H1 (cell line): Measurements from ENCODE around the gene LDB1. TPM values are rescaled to one million over a fixed set of nuclear protein-coding genes. Genes with fewer than 3 reads are reported as not detected.

Experiments used
- CTCF ChIA-PET: fragments of 300-600 bp; sonication (Branson Sonifier 250); formaldehyde crosslinking; loops from one replicate; lab custom pipeline; 2021; ENCODE audit not compliant: partially characterized antibody; lab: Charles Lee
- POLR2A ChIA-PET: fragments of 300-600 bp; sonication (Branson Sonifier 250); formaldehyde crosslinking; loops from one replicate; lab custom pipeline; 2021; ENCODE audit warnings: inconsistent platforms; ENCODE audit not compliant: partially characterized antibody; lab: Charles Lee
- DNase-seq, 2 experiments: peaks; one replicate each; pipeline versions ENCODE4 v3.0.0 to v3.0.0-alpha.2; 2010 to 2022; ENCODE audit warnings: low spot score in 2 of 2, low read depth in 1 of 2, mixed read lengths in 1 of 2
- FAIRE-seq: peaks from 2 replicates; lab custom pipeline; 2011; peaks lifted over from hg19 to GRCh38; lab: Jason Lieb, UNC
- H2AFZ ChIP-seq: 2 replicates; pipeline ENCODE4 v1.8.1; 2012; ENCODE audit warnings: low read length, inconsistent platforms
- H2AK5ac ChIP-seq: 2 replicates; pipeline ENCODE4 v1.6.1; 2013; ENCODE audit warnings: low read depth, low read length
- H2BK120ac ChIP-seq: replicated peaks from 2 replicates; pipeline ENCODE3; 2013; ENCODE audit warnings: low read depth, low read length, inconsistent platforms
- H2BK12ac ChIP-seq: 2 replicates; pipeline ENCODE4 v1.6.1; 2013; ENCODE audit warnings: low read depth, low read length
- H2BK15ac ChIP-seq: 2 replicates; pipeline ENCODE4 v1.6.1; 2013; ENCODE audit warnings: low read length
- H2BK20ac ChIP-seq: 2 replicates; pipeline ENCODE4 v1.6.1; 2013; ENCODE audit warnings: low read length
- H2BK5ac ChIP-seq: 2 replicates; pipeline ENCODE4 v1.6.1; 2013; ENCODE audit warnings: low read depth, low read length
- H3K14ac ChIP-seq: 2 replicates; pipeline ENCODE4 v1.6.1; 2013; ENCODE audit warnings: inconsistent platforms; ENCODE audit not compliant: insufficient read length
- H3K18ac ChIP-seq: 2 replicates; pipeline ENCODE4 v1.6.1; 2013; ENCODE audit warnings: low read length; ENCODE audit errors: extremely low read depth
- H3K23ac ChIP-seq: 2 replicates; pipeline ENCODE4 v1.6.1; 2013; ENCODE audit warnings: inconsistent platforms; ENCODE audit not compliant: insufficient read length
- H3K23me2 ChIP-seq: 2 replicates; pipeline ENCODE4 v1.6.1; 2013; ENCODE audit warnings: low read depth, low read length
- H3K27ac ChIP-seq: 2 replicates; pipeline ENCODE4 v1.6.1; 2011; ENCODE audit warnings: low read depth, low read length, inconsistent platforms
- H3K27me3 ChIP-seq, 4 experiments: replicated peaks in 1 of 4; 1 replicate in 1 of 4; 2 replicates in 3 of 4; pipeline versions ENCODE4 v1.6.1 to v1.8.1; 2011 to 2013; ENCODE audit warnings: low read length in 3 of 4, mild to moderate bottlenecking in 3 of 4, inconsistent platforms in 2 of 4, mixed read lengths in 2 of 4, moderate library complexity in 1 of 4; ENCODE audit not compliant: control insufficient read depth in 3 of 4, insufficient read depth in 3 of 4; ENCODE audit errors: extremely low read depth in 1 of 4
- H3K36me3 ChIP-seq, 4 experiments: 2 replicates each; pipeline versions ENCODE4 v1.6.1 to v1.8.1; 2011 to 2013; ENCODE audit warnings: mild to moderate bottlenecking in 4 of 4, low read length in 3 of 4, moderate library complexity in 2 of 4, control low read depth in 1 of 4, inconsistent platforms in 1 of 4; ENCODE audit not compliant: insufficient read depth in 4 of 4, control insufficient read depth in 2 of 4
- H3K4ac ChIP-seq: replicated peaks from 2 replicates; pipeline ENCODE3; 2013; ENCODE audit warnings: low read length, low read depth, mixed read lengths, inconsistent platforms; ENCODE audit not compliant: insufficient read length
- H3K4me1 ChIP-seq, 4 experiments: replicated peaks in 1 of 4; 1 replicate in 1 of 4; 2 replicates in 3 of 4; pipeline versions ENCODE4 v1.6.1 to v1.8.1; 2011 to 2013; ENCODE audit warnings: low read length in 3 of 4, inconsistent platforms in 2 of 4, mixed read lengths in 1 of 4; ENCODE audit not compliant: insufficient read depth in 4 of 4, control insufficient read depth in 3 of 4
- H3K4me2 ChIP-seq, 2 experiments: 2 replicates each; pipeline versions ENCODE4 v1.6.1 to v1.8.1; 2011 to 2013; ENCODE audit warnings: low read depth in 2 of 2, low read length in 2 of 2, control low read depth in 1 of 2, inconsistent platforms in 1 of 2, mild to moderate bottlenecking in 1 of 2; ENCODE audit not compliant: insufficient read depth in 1 of 2
- H3K4me3 ChIP-seq, 4 experiments: fragments of 200-600, 300-600 bp in 1 of 4; sonication (generic), shearing (Covaris generic), sonication (Bioruptor Twin) in 1 of 4; 2 replicates each; pipeline versions ENCODE4 v1.5.1 to v1.8.1; 2011 to 2016; ENCODE audit warnings: low read length in 4 of 4, low read depth in 3 of 4, control low read depth in 2 of 4, inconsistent platforms in 2 of 4, mild to moderate bottlenecking in 2 of 4, mixed read lengths in 1 of 4, moderate library complexity in 1 of 4; ENCODE audit not compliant: insufficient read depth in 2 of 4; ENCODE audit errors: extremely low read depth in 1 of 4
- H3K56ac ChIP-seq: replicated peaks from 2 replicates; pipeline ENCODE3; 2013; ENCODE audit warnings: low read depth, mild to moderate bottlenecking, mixed read lengths, low read length, inconsistent platforms; ENCODE audit not compliant: insufficient read length
- H3K79me1 ChIP-seq: 2 replicates; pipeline ENCODE4 v1.6.1; 2013; ENCODE audit warnings: low read depth, low read length, control low read depth
- H3K79me2 ChIP-seq, 2 experiments: 2 replicates each; pipeline versions ENCODE4 v1.6.1 to v1.8.1; 2012 to 2013; ENCODE audit warnings: low read length in 2 of 2, mild to moderate bottlenecking in 2 of 2, inconsistent platforms in 1 of 2; ENCODE audit not compliant: insufficient read depth in 2 of 2, control insufficient read depth in 1 of 2
- H3K9ac ChIP-seq, 4 experiments: replicated peaks in 1 of 4; 1 replicate in 1 of 4; 2 replicates in 3 of 4; pipeline versions ENCODE4 v1.6.1 to v1.8.1; 2011 to 2013; ENCODE audit warnings: low read depth in 3 of 4, low read length in 3 of 4, control low read depth in 2 of 4, mild to moderate bottlenecking in 2 of 4, moderate library complexity in 2 of 4, inconsistent platforms in 1 of 4; ENCODE audit errors: extremely low read depth in 1 of 4
- H3K9me3 ChIP-seq, 2 experiments: 2 replicates each; pipeline versions ENCODE4 v1.6.1 to v1.8.1; 2012 to 2013; ENCODE audit warnings: mild to moderate bottlenecking in 2 of 2, moderate library complexity in 2 of 2, control low read depth in 1 of 2, inconsistent platforms in 1 of 2, low read depth in 1 of 2, low read length in 1 of 2, mixed read lengths in 1 of 2; ENCODE audit not compliant: insufficient read depth in 2 of 2
- H4K20me1 ChIP-seq, 2 experiments: replicated peaks in 1 of 2; 2 replicates each; pipeline versions ENCODE3 to v1.8.1; 2011 to 2013; ENCODE audit warnings: inconsistent platforms in 2 of 2, low read length in 2 of 2, mild to moderate bottlenecking in 1 of 2; ENCODE audit not compliant: insufficient read depth in 2 of 2, control insufficient read depth in 1 of 2
- H4K5ac ChIP-seq: 2 replicates; pipeline ENCODE4 v1.6.1; 2013; ENCODE audit warnings: low read length, low read depth, mixed read lengths, inconsistent platforms; ENCODE audit not compliant: insufficient read length
- H4K8ac ChIP-seq: 2 replicates; pipeline ENCODE4 v1.8.0; 2013; ENCODE audit warnings: mild to moderate bottlenecking, moderate library complexity, low read length, inconsistent platforms; ENCODE audit not compliant: insufficient read depth; ENCODE audit errors: extremely low read depth
- H4K91ac ChIP-seq: replicated peaks from 2 replicates; pipeline ENCODE3; 2013; ENCODE audit warnings: low read length, mixed read lengths, inconsistent platforms; ENCODE audit not compliant: insufficient read length
- CBX8 ChIP-seq: fragments of 300-800, 300-1000 bp; sonication (generic); IDR thresholded peaks from 2 replicates; pipeline ENCODE4 v1.7.1; 2016; ENCODE audit warnings: low read depth, low read length, borderline replicate concordance
- HDAC6 ChIP-seq: IDR thresholded peaks from one replicate; pipeline ENCODE4 v1.7.1; 2012; ENCODE audit warnings: low read depth, mild to moderate bottlenecking, inconsistent platforms, low read length, moderate library complexity
- SIX5 ChIP-seq: IDR thresholded peaks from 2 replicates; pipeline ENCODE4 v1.6.1; 2011; ENCODE audit warnings: mild to moderate bottlenecking, low read depth, low read length
- SP1 ChIP-seq: IDR thresholded peaks from 2 replicates; pipeline ENCODE4 v1.6.1; 2011; ENCODE audit warnings: low read depth, low read length
- WGBS, 2 experiments: shearing (Covaris generic) in 1 of 2; methylation state at CpG; one replicate each; pipeline versions ENCODE4 v1.1.6 to v1.1.7; 2013 to 2015; ENCODE audit warnings: low lambda C conversion rate in 2 of 2, mixed read lengths in 2 of 2, inconsistent platforms in 1 of 2, low coverage in 1 of 2, missing lambda C conversion rate in 1 of 2; ENCODE audit not compliant: insufficient replicate concordance in 2 of 2, insufficient coverage in 1 of 2, insufficient read length in 1 of 2; ENCODE audit errors: extremely low coverage in 1 of 2, missing lambda C conversion rate in 1 of 2; 5-methylcytosine and 5-hydroxymethylcytosine counted together
- polyA plus RNA-seq, 7 experiments: library from polyadenylated mRNA; depleted of rRNA in 3 of 7; stranded (reverse) in 5 of 7; unstranded in 2 of 7; fragments of >200 nt in 5 of 7; fragments of 200-250 nt in 2 of 7; gene quantifications; 1 replicate in 5 of 7; 2 replicates in 1 of 7; 4 replicates in 1 of 7; pipeline versions ENCODE4 v1.2.1 to v1.2.3, GENCODE V29; 2011 to 2013; ENCODE audit warnings: missing spikeins in 2 of 7, mixed read lengths in 2 of 7
- total RNA-seq: library from RNA; stranded (reverse); fragmentation: NEBNext Ultra II Directional; extraction: Animal tissue kit (Norgen Biotek cat#: 25700); gene quantifications from 2 replicates; pipeline ENCODE4 v1.2.1, GENCODE V29; 2021
- TF ChIP-seq, protein P1 (sequence below): IDR thresholded peaks from 2 replicates; pipeline ENCODE4 v1.6.1; 2012; ENCODE audit warnings: inconsistent platforms

The LDB1 gene
- total and polyA plus RNA-seq, 2 of the 8 experiments (the other 6 are each of a cell fraction or from before 2014, with no cell fraction given), result 88.4 to 138 TPM

DNA sequence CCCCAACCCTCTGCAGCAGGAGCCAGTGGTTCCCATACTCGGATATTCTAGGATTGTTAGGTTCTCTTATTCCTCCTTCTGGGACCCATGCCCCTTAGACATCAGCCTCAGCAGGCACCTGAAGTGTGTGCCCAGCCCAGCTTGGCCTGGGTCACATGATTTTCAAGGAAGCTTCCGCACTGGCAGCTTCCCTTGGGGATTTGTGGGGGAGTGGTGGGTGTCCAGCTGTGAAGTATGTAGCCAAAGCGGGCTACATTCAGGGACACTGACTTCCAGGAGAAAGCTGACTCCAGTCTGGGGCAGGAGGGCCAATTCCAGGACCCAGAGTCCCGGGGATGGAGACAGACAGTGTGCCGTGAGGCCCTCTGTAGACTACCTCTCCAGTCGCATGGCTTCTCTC is 1.3 kb downstream of the LDB1 start:
- H3K4me3 ChIP-seq, result peak overlapping the region; percentile 80 to 93 (median 84)
- H2BK15ac ChIP-seq, result peak overlapping the region; percentile 77; the same call in 1 of the 2 replicates
- no peaks in the 10 kb centered on the region for H3K27me3 ChIP-seq
- H2BK20ac ChIP-seq, result 0 out of 2 replicates have a peak overlapping the region, but pooled peaks have one; percentile 77
- peaks cover 10 to 47% of the 10 kb centered on the region in 2 experiments for H3K79me2 ChIP-seq
- no peak overlapping the region for H3K27ac ChIP-seq
- H3K4me1 ChIP-seq, result peaks cover 22 to 53% (median 33%) of the 10 kb centered on the region in 4 experiments
- ChIA-PET CTCF (interaction anchor here (1.2 to 1.9 kb wide), 7 partner anchors 9 to 281 kb away, joined by 3 to 5 read pairs (median 4); no protein-coding TSS in a partner anchor), POLR2A (interaction anchor here (0.8 to 1.5 kb wide), 18 partner anchors 9 to 527 kb away, joined by 3 to 10 read pairs (median 4); partner anchors contain the start of genes ARMH3, NOLC1 and PPRC1)
- no peak overlapping the region for H2BK120ac ChIP-seq
- no peaks in the 10 kb centered on the region for H3K36me3 ChIP-seq
- H2AK5ac ChIP-seq, result no peak overlapping the region
- no peaks in the 10 kb centered on the region for H3K9me3 ChIP-seq
- no peak overlapping the region for H4K5ac ChIP-seq
- DNase-seq (peak in 1 of 2 experiments; percentile 57), FAIRE-seq (no peak)
- no peak overlapping the region for H3K14ac ChIP-seq
- peak overlapping the region; percentile 65 to 94 for H3K4me2 ChIP-seq
- H2AFZ ChIP-seq, result no peak overlapping the region
- H3K23ac ChIP-seq, result no peak overlapping the region
- no peak overlapping the region for H3K56ac ChIP-seq
- H3K79me1 ChIP-seq, result peaks cover 3% of the 10 kb centered on the region; the same call in 1 of the 2 replicates
- H2BK5ac ChIP-seq, result peak overlapping the region; percentile 98
- H3K9ac ChIP-seq, result peak overlapping the region in 3 of 4 experiments; percentile 10 to 33 (median 22); a peak in 3 of 7 replicates
- TF ChIP-seq HDAC6 (no peak), SIX5 (no peak), SP1 (no peak), CBX8 (no peak)
- TF ChIP-seq, protein P1, sequence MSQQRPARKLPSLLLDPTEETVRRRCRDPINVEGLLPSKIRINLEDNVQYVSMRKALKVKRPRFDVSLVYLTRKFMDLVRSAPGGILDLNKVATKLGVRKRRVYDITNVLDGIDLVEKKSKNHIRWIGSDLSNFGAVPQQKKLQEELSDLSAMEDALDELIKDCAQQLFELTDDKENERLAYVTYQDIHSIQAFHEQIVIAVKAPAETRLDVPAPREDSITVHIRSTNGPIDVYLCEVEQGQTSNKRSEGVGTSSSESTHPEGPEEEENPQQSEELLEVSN, result no peak
- peaks cover 21% of the 10 kb centered on the region for H3K23me2 ChIP-seq
- no peak overlapping the region for H3K18ac ChIP-seq
- peak overlapping the region; percentile 32 for H4K91ac ChIP-seq
- H3K4ac ChIP-seq, result peak overlapping the region; percentile 55
- H2BK12ac ChIP-seq, result peak overlapping the region; percentile 84; the same call in 1 of the 2 replicates
- peak overlapping the region; percentile 9; the same call in 1 of the 2 replicates for H4K8ac ChIP-seq
- peaks cover 3 to 4% of the 10 kb centered on the region in 2 experiments for H4K20me1 ChIP-seq
- 29% methylated on average over 5 of the region's 6 CpGs; no CpG with 5 or more reads in 1 of the 2 experiments for WGBS, 2 experiments
